ENCODE data around the gene CDKL1.

GRCh38 chr14:50373959-50374358 lies 22.7 kb downstream of the CDKL1 start:
- TF ChIP-seq YY1 (IDR thresholded peaks at IDR 0.05; ENCODE audit: insufficient read depth, insufficient read length), result no peak
- no peak for TF ChIP-seq SUZ12 (IDR thresholded peaks at IDR 0.05; ENCODE audit: extremely low read depth, insufficient read depth, insufficient read length)
